Prostate gland (tissue), 2 donors: ENCODE data around the gene ZDHHC17.

Source experiments
- POLR2AphosphoS5 ChIP-seq: sonication (generic); formaldehyde crosslinking; IDR thresholded peaks from one replicate; pipeline ENCODE4 v1.6.1; 2017; ENCODE audit warnings: antibody characterized with exemption
- TF ChIP-seq, protein P1 (sequence below), 4 experiments: fragments of 200-600 bp in 2 of 4; fragments of 450-650 bp in 2 of 4; sonication (generic) in 2 of 4; IDR thresholded peaks; 1 replicate in 3 of 4; 2 replicates in 1 of 4; pipeline ENCODE4 v1.5.1; 2016 to 2019; ENCODE audit warnings: antibody characterized with exemption in 4 of 4, mild to moderate bottlenecking in 2 of 4, moderate library complexity in 2 of 4

DNA sequence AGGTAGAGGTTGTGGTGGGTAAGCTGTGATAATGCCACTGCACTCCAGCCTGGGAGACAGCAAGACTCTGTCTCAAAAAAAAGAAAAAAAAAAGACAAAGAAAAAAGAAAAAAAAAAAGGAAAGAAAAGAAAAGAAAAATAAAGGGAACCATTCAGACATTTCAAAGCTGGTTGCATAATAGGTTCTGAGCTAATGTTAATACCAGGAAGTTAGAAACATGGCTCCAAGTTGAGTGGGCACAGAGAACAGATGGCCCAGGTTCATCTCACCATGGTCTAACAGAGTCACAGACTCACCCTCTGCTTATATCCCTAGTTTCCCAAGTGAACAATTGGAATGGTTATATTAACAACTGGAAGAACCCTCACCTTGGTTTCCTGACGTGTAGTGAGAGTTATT lies 17.4 kb upstream of the ZDHHC17 start:
- TF ChIP-seq, protein P1, sequence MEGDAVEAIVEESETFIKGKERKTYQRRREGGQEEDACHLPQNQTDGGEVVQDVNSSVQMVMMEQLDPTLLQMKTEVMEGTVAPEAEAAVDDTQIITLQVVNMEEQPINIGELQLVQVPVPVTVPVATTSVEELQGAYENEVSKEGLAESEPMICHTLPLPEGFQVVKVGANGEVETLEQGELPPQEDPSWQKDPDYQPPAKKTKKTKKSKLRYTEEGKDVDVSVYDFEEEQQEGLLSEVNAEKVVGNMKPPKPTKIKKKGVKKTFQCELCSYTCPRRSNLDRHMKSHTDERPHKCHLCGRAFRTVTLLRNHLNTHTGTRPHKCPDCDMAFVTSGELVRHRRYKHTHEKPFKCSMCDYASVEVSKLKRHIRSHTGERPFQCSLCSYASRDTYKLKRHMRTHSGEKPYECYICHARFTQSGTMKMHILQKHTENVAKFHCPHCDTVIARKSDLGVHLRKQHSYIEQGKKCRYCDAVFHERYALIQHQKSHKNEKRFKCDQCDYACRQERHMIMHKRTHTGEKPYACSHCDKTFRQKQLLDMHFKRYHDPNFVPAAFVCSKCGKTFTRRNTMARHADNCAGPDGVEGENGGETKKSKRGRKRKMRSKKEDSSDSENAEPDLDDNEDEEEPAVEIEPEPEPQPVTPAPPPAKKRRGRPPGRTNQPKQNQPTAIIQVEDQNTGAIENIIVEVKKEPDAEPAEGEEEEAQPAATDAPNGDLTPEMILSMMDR (IDR thresholded peaks at IDR 0.05): no peak
- TF ChIP-seq POLR2AphosphoS5: no peak
